IMR-90 (cell line): Measurements from ENCODE around the gene LRRC26. TPM values are rescaled to one million over a fixed set of nuclear protein-coding genes. Genes with fewer than 3 reads are reported as not detected.

Experiments
- ATAC-seq: fragments of 200-7000 bp; cut with Tn5 transposase; 2 replicates; pipeline ENCODE4 v1.9.1; 2020; ENCODE audit warnings: low read depth, mild to moderate bottlenecking, moderate library complexity
- BruUV-seq: library from RNA; stranded (reverse); fragments of 400-500 nt; replicated peaks from 2 replicates; lab custom pipeline; 2021; lab: Mats Ljungman, UMichigan
- CTCF ChIA-PET: fragments of 300-600 bp; formaldehyde crosslinking; extraction: SDS; loops from one replicate; lab custom pipeline; 2021; ENCODE audit warnings: antibody characterized with exemption; lab: Yijun Ruan, JAX
- POLR2A ChIA-PET: fragments of 300-600 bp; sonication (Branson Sonifier 250); formaldehyde crosslinking; loops from one replicate; lab custom pipeline; 2022; ENCODE audit warnings: antibody characterized with exemption; ENCODE audit not compliant: unreplicated experiment; lab: Charles Lee
- DNase-seq: peaks from one replicate; pipeline ENCODE4 v3.0.0; 2013
- H2AFZ ChIP-seq: replicated peaks from 2 replicates; pipeline ENCODE3; 2013; ENCODE audit warnings: low read length, mild to moderate bottlenecking; ENCODE audit not compliant: poor library complexity
- H2AK5ac ChIP-seq: 2 replicates; pipeline ENCODE4 v1.6.1; 2013; ENCODE audit warnings: low read depth, low read length, inconsistent platforms
- H2AK9ac ChIP-seq: replicated peaks from 2 replicates; pipeline ENCODE3; 2013; ENCODE audit warnings: mild to moderate bottlenecking, low read depth, low read length, moderate library complexity; ENCODE audit not compliant: poor library complexity
- H2BK120ac ChIP-seq: 2 replicates; pipeline ENCODE4 v1.6.1; 2013; ENCODE audit warnings: low read depth, low read length, inconsistent platforms
- H2BK15ac ChIP-seq: 3 replicates; pipeline ENCODE4 v1.6.1; 2013; ENCODE audit warnings: low read depth, low read length, inconsistent platforms
- H2BK20ac ChIP-seq: 2 replicates; pipeline ENCODE4 v1.6.1; 2013; ENCODE audit warnings: low read depth, mild to moderate bottlenecking, inconsistent platforms, low read length, moderate library complexity
- H2BK5ac ChIP-seq: 2 replicates; pipeline ENCODE4 v1.6.1; 2013; ENCODE audit warnings: mild to moderate bottlenecking, low read depth, low read length, inconsistent platforms; ENCODE audit not compliant: poor library complexity, severe bottlenecking
- H3K14ac ChIP-seq: replicated peaks from 2 replicates; pipeline ENCODE4 v1.6.1; 2013; ENCODE audit warnings: low read depth, low read length, inconsistent platforms
- H3K18ac ChIP-seq: 2 replicates; pipeline ENCODE4 v1.6.1; 2013; ENCODE audit warnings: low read depth, low read length, control low read depth
- H3K23ac ChIP-seq: 2 replicates; pipeline ENCODE4 v1.6.1; 2013; ENCODE audit warnings: low read depth, low read length, inconsistent platforms
- H3K27ac ChIP-seq: 2 replicates; pipeline ENCODE4 v1.5.1; 2013; ENCODE audit warnings: mild to moderate bottlenecking, control low read depth, low read length; ENCODE audit not compliant: insufficient read depth
- H3K27me3 ChIP-seq: 2 replicates; pipeline ENCODE4 v1.6.1; 2013; ENCODE audit warnings: low read length; ENCODE audit not compliant: control insufficient read depth, insufficient read depth
- H3K36me3 ChIP-seq: 2 replicates; pipeline ENCODE4 v1.6.1; 2013; ENCODE audit warnings: low read length, mixed read lengths; ENCODE audit not compliant: control insufficient read depth, insufficient read depth
- H3K4ac ChIP-seq: 2 replicates; pipeline ENCODE4 v1.6.1; 2013; ENCODE audit warnings: low read depth, low read length, inconsistent platforms
- H3K4me1 ChIP-seq: 2 replicates; pipeline ENCODE4 v1.6.1; 2013; ENCODE audit warnings: low read length, mixed read lengths; ENCODE audit not compliant: control insufficient read depth, insufficient read depth
- H3K4me2 ChIP-seq: 2 replicates; pipeline ENCODE4 v1.6.1; 2013; ENCODE audit warnings: low read depth, mild to moderate bottlenecking, control low read depth, low read length, moderate library complexity
- H3K4me3 ChIP-seq: 2 replicates; pipeline ENCODE4 v1.5.1; 2013; ENCODE audit warnings: low read depth, mild to moderate bottlenecking, control low read depth, low read length, moderate library complexity; ENCODE audit not compliant: insufficient read depth
- H3K56ac ChIP-seq: 2 replicates; pipeline ENCODE4 v1.6.1; 2013; ENCODE audit warnings: low read length, inconsistent platforms; ENCODE audit not compliant: insufficient read depth; ENCODE audit errors: extremely low read depth
- H3K79me1 ChIP-seq, 2 experiments: 2 replicates each; pipeline ENCODE4 v1.6.1; 2013; ENCODE audit warnings: low read length in 2 of 2, inconsistent platforms in 1 of 2, low read depth in 1 of 2
- H3K9ac ChIP-seq: 2 replicates; pipeline ENCODE4 v1.6.1; 2013; ENCODE audit warnings: low read depth, low read length, control low read depth
- H3K9me1 ChIP-seq: 2 replicates; pipeline ENCODE4 v1.6.1; 2013; ENCODE audit warnings: low read length, inconsistent platforms; ENCODE audit not compliant: insufficient read depth
- H3K9me3 ChIP-seq: 2 replicates; pipeline ENCODE4 v1.6.1; 2013; ENCODE audit warnings: low read length; ENCODE audit not compliant: control insufficient read depth, insufficient read depth
- H4K20me1 ChIP-seq: 2 replicates; pipeline ENCODE4 v1.6.1; 2013; ENCODE audit warnings: low read length, inconsistent platforms; ENCODE audit not compliant: insufficient read depth
- H4K5ac ChIP-seq: 2 replicates; pipeline ENCODE4 v1.6.1; 2013; ENCODE audit warnings: mild to moderate bottlenecking, low read depth, low read length, control low read depth
- H4K8ac ChIP-seq, 2 experiments: 2 replicates each; pipeline ENCODE4 v1.6.1; 2013; ENCODE audit warnings: low read depth in 2 of 2, low read length in 2 of 2, control low read depth in 1 of 2, inconsistent platforms in 1 of 2
- H4K91ac ChIP-seq: 2 replicates; pipeline ENCODE4 v1.6.1; 2013; ENCODE audit warnings: low read depth, low read length, inconsistent platforms; ENCODE audit not compliant: insufficient read depth
- CHD1 ChIP-seq: IDR thresholded peaks from 2 replicates; pipeline ENCODE4 v1.6.1; 2012; ENCODE audit warnings: low read depth, low read length, improper control_type of control experiment
- FOS ChIP-seq: fragments of 150-350 bp; IDR thresholded peaks from 2 replicates; pipeline ENCODE4 v1.6.1; 2016; ENCODE audit warnings: low read depth, low read length
- MAFK ChIP-seq: IDR thresholded peaks from 2 replicates; pipeline ENCODE4 v1.6.1; 2012; ENCODE audit warnings: low read depth, low read length, improper control_type of control experiment
- MAZ ChIP-seq: IDR thresholded peaks from 2 replicates; pipeline ENCODE4 v1.6.1; 2012; ENCODE audit warnings: low read depth, mild to moderate bottlenecking, low read length, improper control_type of control experiment, moderate library complexity, borderline replicate concordance
- MXI1 ChIP-seq: IDR thresholded peaks from 2 replicates; pipeline ENCODE4 v1.6.1; 2012; ENCODE audit warnings: low read depth, mild to moderate bottlenecking, low read length, moderate library complexity, borderline replicate concordance
- NFE2L2 ChIP-seq: fragments of 150-350 bp; IDR thresholded peaks from 2 replicates; pipeline ENCODE4 v1.6.1; 2016; ENCODE audit warnings: low read depth, mild to moderate bottlenecking, low read length
- RAD21 ChIP-seq: IDR thresholded peaks from 2 replicates; pipeline ENCODE4 v1.6.1; 2012; ENCODE audit warnings: low read length, improper control_type of control experiment
- RCOR1 ChIP-seq: IDR thresholded peaks from 2 replicates; pipeline ENCODE4 v1.6.1; 2012; ENCODE audit warnings: mild to moderate bottlenecking, low read length, improper control_type of control experiment; ENCODE audit not compliant: insufficient replicate concordance
- RFX5 ChIP-seq: IDR thresholded peaks from 2 replicates; pipeline ENCODE4 v1.8.0; 2012; ENCODE audit warnings: low read depth, mild to moderate bottlenecking, low read length, moderate library complexity
- SMC3 ChIP-seq: fragments of 150-350 bp; IDR thresholded peaks from 2 replicates; pipeline ENCODE4 v1.6.1; 2016; ENCODE audit warnings: low read depth, mild to moderate bottlenecking, antibody characterized with exemption, low read length, moderate library complexity
- USF2 ChIP-seq: fragments of 150-350 bp; IDR thresholded peaks from 2 replicates; pipeline ENCODE4 v1.6.1; 2017; ENCODE audit warnings: mild to moderate bottlenecking, antibody characterized with exemption, low read length, low read depth
- WGBS, 2 experiments: methylation state at CpG; one replicate each; pipeline versions ENCODE4 v1.1.5 to v1.1.7; 2013; ENCODE audit warnings: missing lambda C conversion rate in 2 of 2; ENCODE audit not compliant: insufficient read length in 1 of 2; ENCODE audit errors: extremely low coverage in 2 of 2; 5-methylcytosine and 5-hydroxymethylcytosine counted together
- dilution Hi-C: fragments of 300-500 bp; cut with HindIII; formaldehyde crosslinking; loops from one replicate; pipeline ENCODE4 v1.14.3; 2018; ENCODE audit warnings: low sequenced_read_pairs; ENCODE audit not compliant: unreplicated experiment
- in situ Hi-C: fragments of 300-500 bp; cut with MboI; formaldehyde crosslinking; loops from 3 replicates; pipeline ENCODE4 v1.14.3; 2019; ENCODE audit warnings: low sequenced_read_pairs, inconsistent platforms, mixed read lengths
- intact Hi-C: fragments of 100-400 bp; cut with micrococcal nuclease; formaldehyde crosslinking; loops from 2 replicates; pipeline ENCODE4 v1.10.0; 2022
- polyA plus RNA-seq, 3 experiments: library from polyadenylated mRNA; depleted of rRNA; stranded (reverse); fragments of >200 nt; gene quantifications; 2 replicates each; pipeline ENCODE4 v1.2.3, GENCODE V29; 2012; ENCODE audit warnings: low replicate concordance in 1 of 3
- total RNA-seq: library from RNA; depleted of rRNA; stranded (reverse); fragments of >200 nt; gene quantifications from 2 replicates; pipeline ENCODE4 v1.2.3, GENCODE V29; 2012
- TF ChIP-seq, protein P1 (sequence below): fragments of 150-350 bp; IDR thresholded peaks from 2 replicates; pipeline ENCODE4 v1.6.1; 2016; ENCODE audit warnings: low read depth, mild to moderate bottlenecking, low read length, moderate library complexity, borderline replicate concordance
- TF ChIP-seq, protein P2 (sequence below): conservative IDR thresholded peaks from 2 replicates; pipeline ENCODE4 v1.5.1; 2012; ENCODE audit warnings: mild to moderate bottlenecking, low read depth, low read length, improper control_type of control experiment

LRRC26 gene
- total and polyA plus RNA-seq, 2 of the 4 experiments (the other 2 are of a cell fraction) = not detected

DNA sequence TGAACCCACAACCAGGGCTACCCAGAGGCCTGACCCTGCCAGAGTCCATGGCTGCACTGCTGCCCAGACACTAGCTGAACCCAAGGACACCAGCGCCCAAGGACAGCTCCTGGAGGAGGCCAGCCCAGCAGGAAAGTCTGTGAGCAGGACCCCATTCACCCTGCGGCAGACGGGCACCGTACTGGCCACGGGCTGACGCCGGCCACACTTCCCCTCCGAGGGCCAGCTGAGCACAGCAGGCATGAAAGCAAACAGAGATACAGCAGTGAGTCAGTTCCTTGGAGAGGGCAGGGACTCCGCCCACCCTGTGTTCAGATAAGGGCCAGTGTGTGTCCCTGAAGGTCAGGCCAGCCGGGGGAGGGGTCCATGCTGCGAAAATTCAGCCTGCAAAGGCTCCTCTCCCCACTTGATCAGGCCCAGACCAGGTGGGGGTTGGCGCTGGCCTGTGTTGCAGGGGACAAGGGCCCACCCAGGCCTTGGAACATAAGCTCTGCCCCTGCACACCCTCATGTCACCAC is 49.0 kb upstream of the LRRC26 start:
- H3K27ac ChIP-seq = peak overlapping the region; percentile 31; the same call in 1 of the 2 replicates
- no TSS peak for BruUV-seq
- peak; percentile 34 for DNase-seq

More for the DNA sequence above, 49.0 kb upstream of the LRRC26 start:
- H3K23ac ChIP-seq = no peak overlapping the region
- H3K79me1 ChIP-seq = peaks cover 0 to 4% of the 10 kb centered on the region in 2 experiments; a peak in 1 of 4 replicates
- H2BK5ac ChIP-seq = peak overlapping the region; percentile 23
- 0 out of 3 replicates have a peak overlapping the region, but pooled peaks have one; percentile 22 for H2BK15ac ChIP-seq
- no peak overlapping the region for H2BK20ac ChIP-seq
- no peak overlapping the region for H3K14ac ChIP-seq
- ChIA-PET CTCF (no interaction called here), POLR2A (interaction anchor here (0.6 kb wide), 1 partner anchor 15 kb away, joined by 5 read pairs; no protein-coding TSS in a partner anchor)
- H3K4ac ChIP-seq = no peak overlapping the region; the same call in 1 of the 2 replicates
- H3K9ac ChIP-seq = no peak overlapping the region
- peak; percentile 20 for ATAC-seq
- intact Hi-C loops = no loop called here
- H4K91ac ChIP-seq = no peak overlapping the region
- H3K4me1 ChIP-seq = peaks cover 14% of the 10 kb centered on the region
- peak overlapping the region; percentile 72 for H2AK9ac ChIP-seq
- H2AK5ac ChIP-seq = no peak overlapping the region
- no peak overlapping the region for H2BK120ac ChIP-seq
- in situ Hi-C loops = no loop called here
- no peak overlapping the region for H3K4me3 ChIP-seq
- no peaks in the 10 kb centered on the region for H4K20me1 ChIP-seq
- no peak overlapping the region for H3K56ac ChIP-seq
- WGBS, 2 experiments = 72% methylated on average over 8 of the region's 12 CpGs; no CpG with 5 or more reads in 1 of the 2 experiments
- H3K9me1 ChIP-seq = peaks cover 3% of the 10 kb centered on the region; the same call in 1 of the 2 replicates
- peaks cover 16% of the 10 kb centered on the region for H3K36me3 ChIP-seq
- dilution Hi-C loops = no loop called here
- TF ChIP-seq, protein P1, sequence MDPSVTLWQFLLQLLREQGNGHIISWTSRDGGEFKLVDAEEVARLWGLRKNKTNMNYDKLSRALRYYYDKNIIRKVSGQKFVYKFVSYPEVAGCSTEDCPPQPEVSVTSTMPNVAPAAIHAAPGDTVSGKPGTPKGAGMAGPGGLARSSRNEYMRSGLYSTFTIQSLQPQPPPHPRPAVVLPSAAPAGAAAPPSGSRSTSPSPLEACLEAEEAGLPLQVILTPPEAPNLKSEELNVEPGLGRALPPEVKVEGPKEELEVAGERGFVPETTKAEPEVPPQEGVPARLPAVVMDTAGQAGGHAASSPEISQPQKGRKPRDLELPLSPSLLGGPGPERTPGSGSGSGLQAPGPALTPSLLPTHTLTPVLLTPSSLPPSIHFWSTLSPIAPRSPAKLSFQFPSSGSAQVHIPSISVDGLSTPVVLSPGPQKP = no peak
- no peak for TF ChIP-seq CHD1
- no peak for TF ChIP-seq FOS
- TF ChIP-seq MAZ = no peak
- no peak for TF ChIP-seq NFE2L2
- TF ChIP-seq MAFK = no peak
- no peak for TF ChIP-seq RFX5
- TF ChIP-seq SMC3 = no peak
- TF ChIP-seq MXI1 = no peak
- TF ChIP-seq USF2 = no peak
- TF ChIP-seq RAD21 = no peak
- TF ChIP-seq RCOR1 = no peak
- TF ChIP-seq, protein P2, sequence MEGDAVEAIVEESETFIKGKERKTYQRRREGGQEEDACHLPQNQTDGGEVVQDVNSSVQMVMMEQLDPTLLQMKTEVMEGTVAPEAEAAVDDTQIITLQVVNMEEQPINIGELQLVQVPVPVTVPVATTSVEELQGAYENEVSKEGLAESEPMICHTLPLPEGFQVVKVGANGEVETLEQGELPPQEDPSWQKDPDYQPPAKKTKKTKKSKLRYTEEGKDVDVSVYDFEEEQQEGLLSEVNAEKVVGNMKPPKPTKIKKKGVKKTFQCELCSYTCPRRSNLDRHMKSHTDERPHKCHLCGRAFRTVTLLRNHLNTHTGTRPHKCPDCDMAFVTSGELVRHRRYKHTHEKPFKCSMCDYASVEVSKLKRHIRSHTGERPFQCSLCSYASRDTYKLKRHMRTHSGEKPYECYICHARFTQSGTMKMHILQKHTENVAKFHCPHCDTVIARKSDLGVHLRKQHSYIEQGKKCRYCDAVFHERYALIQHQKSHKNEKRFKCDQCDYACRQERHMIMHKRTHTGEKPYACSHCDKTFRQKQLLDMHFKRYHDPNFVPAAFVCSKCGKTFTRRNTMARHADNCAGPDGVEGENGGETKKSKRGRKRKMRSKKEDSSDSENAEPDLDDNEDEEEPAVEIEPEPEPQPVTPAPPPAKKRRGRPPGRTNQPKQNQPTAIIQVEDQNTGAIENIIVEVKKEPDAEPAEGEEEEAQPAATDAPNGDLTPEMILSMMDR = no peak
- no peaks in the 10 kb centered on the region for H3K27me3 ChIP-seq
- H4K5ac ChIP-seq = no peak overlapping the region; the same call in 1 of the 2 replicates
- H2AFZ ChIP-seq = peak overlapping the region; percentile 61
- no peak overlapping the region for H3K18ac ChIP-seq
- H3K4me2 ChIP-seq = no peak overlapping the region
- no peaks in the 10 kb centered on the region for H3K9me3 ChIP-seq
- peak overlapping the region in 1 of 2 experiments; percentile 26; a peak in 1 of 4 replicates for H4K8ac ChIP-seq
